Sigmoid colon (tissue), 7 donors: ENCODE measurements around the gene WNK2. TPM values are rescaled to one million over a fixed set of nuclear protein-coding genes. Genes with fewer than 3 reads are reported as not detected.

Experiments used
- DNase-seq: peaks from one replicate; pipeline ENCODE4 v3.0.0-alpha.2; 2019
- H3K27ac ChIP-seq, 4 donors: fragments of 200-600 bp; sonication (generic); one replicate each; pipeline ENCODE4 v1.5.1; 2016 to 2019; ENCODE audit warnings: mild to moderate bottlenecking in 1 of 4
- H3K27me3 ChIP-seq, 3 donors: fragments of 200-600 bp; sonication (generic); one replicate each; pipeline ENCODE4 v1.5.1; 2019; ENCODE audit warnings: mild to moderate bottlenecking in 1 of 3
- H3K36me3 ChIP-seq, 4 donors: fragments of 200-600 bp; sonication (generic); one replicate each; pipeline ENCODE4 v1.5.1; 2016 to 2019
- H3K4me1 ChIP-seq, 4 donors: fragments of 200-600 bp; sonication (generic); one replicate each; pipeline ENCODE4 v1.5.1; 2017 to 2019
- H3K4me3 ChIP-seq, 4 donors: fragments of 200-600 bp; sonication (generic); one replicate each; pipeline ENCODE4 v1.5.1; 2017 to 2019; ENCODE audit warnings: mild to moderate bottlenecking in 2 of 4, moderate library complexity in 1 of 4
- H3K9me3 ChIP-seq, 4 donors: fragments of 200-600 bp in 3 of 4; sonication (generic) in 3 of 4; one replicate each; pipeline versions ENCODE4 v1.5.1 to v1.6.1; 2013 to 2019
- EP300 ChIP-seq, 4 donors: sonication (generic); formaldehyde crosslinking; IDR thresholded peaks; one replicate each; pipeline ENCODE4 v1.6.1; 2017; ENCODE audit warnings: antibody characterized with exemption in 4 of 4
- POLR2A ChIP-seq, 2 donors: fragments of 450-650 bp; IDR thresholded peaks; one replicate each; pipeline ENCODE4 v1.6.1; 2016; ENCODE audit warnings: antibody characterized with exemption in 2 of 2, mild to moderate bottlenecking in 2 of 2, moderate library complexity in 2 of 2
- POLR2AphosphoS5 ChIP-seq, 4 donors: sonication (generic); formaldehyde crosslinking; IDR thresholded peaks; one replicate each; pipeline ENCODE4 v1.6.1; 2017; ENCODE audit warnings: antibody characterized with exemption in 4 of 4
- WGBS, 2 donors: extraction: QIAGEN DNeasy Blood & Tissue Kit; methylation state at CpG; one replicate each; pipeline ENCODE4 v1.1.7; 2013; 5-methylcytosine and 5-hydroxymethylcytosine counted together
- intact Hi-C: fragments of 100-400 bp; cut with DNase I; formaldehyde crosslinking; loops from one replicate; pipeline ENCODE4 v1.15.1; 2023
- polyA plus RNA-seq, 3 donors: library from polyadenylated mRNA; stranded (reverse); fragments of 200-250 nt; gene quantifications; one replicate each; pipeline ENCODE4 v1.2.3, GENCODE V29; 2013
- total RNA-seq, 4 donors: library from RNA; depleted of rRNA; stranded (reverse); fragments of >200 nt; gene quantifications; one replicate each; pipeline ENCODE4 v1.1.0, GENCODE V29; 2016
- TF ChIP-seq, protein P1 (sequence below), 4 experiments: fragments of 450-650 bp in 3 of 4; fragments of 200-600 bp in 1 of 4; IDR thresholded peaks; one replicate each; pipeline ENCODE4 v1.5.1; 2016 to 2019; ENCODE audit warnings: antibody characterized with exemption in 4 of 4, mild to moderate bottlenecking in 3 of 4, moderate library complexity in 2 of 4
- donor health status: healthy with polysubstance abuse.
- donor health status: Bipolar disorder and iron deficiency.
- donor health status: healthy.

The WNK2 gene
- total and polyA plus RNA-seq, 7 donors, result 12.6 to 95.8 (median 20.0) TPM

DNA sequence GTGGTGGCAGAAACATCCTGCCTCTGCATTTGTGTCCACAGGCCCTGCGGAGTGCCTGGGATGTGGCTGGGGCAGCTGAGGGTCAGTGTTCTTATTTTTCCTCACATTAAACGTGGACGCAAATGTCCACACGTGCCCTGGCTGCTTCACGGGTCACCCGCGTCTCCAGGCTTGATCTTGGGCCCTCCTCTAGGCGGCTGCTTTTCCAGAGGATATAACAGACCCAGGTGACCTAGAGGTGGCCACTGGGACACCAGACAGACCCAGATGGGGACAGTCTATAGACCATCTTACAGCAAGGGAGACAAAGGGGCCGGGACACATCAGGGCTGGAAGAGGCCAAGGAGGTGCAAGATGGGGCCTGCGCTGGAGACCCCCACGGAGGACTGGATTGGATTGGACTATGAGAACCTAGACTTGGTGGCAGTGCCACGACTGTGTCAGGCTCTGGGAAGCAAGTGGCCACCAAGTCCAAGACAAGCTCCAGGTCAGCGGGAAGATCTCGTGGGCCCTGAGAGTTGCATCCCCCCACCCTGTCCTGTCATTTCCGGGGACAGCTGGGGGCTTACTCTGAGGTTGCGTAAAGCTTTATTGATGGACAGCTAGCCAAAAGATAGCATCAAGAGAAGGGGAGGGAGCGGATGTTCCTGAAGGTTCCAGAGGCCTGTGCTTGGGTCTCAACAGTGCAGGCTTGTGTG is 6.9 kb downstream of the WNK2 start:
- H3K27ac ChIP-seq, result peak overlapping the region; percentile 81 to 89 (median 84)
- H3K4me1 ChIP-seq, result peaks cover 4 to 74% (median 71%) of the 10 kb centered on the region in 4 donors
- intact Hi-C loops, result no loop called here
- WGBS, 2 donors, result 77 to 92% methylated on average over 17 of the region's 17 CpGs
- H3K36me3 ChIP-seq, result no peaks in the 10 kb centered on the region
- H3K27me3 ChIP-seq, result no peaks in the 10 kb centered on the region
- no peak for DNase-seq
- no peak overlapping the region for H3K4me3 ChIP-seq
- H3K9me3 ChIP-seq, result no peaks in the 10 kb centered on the region
- TF ChIP-seq, protein P1, sequence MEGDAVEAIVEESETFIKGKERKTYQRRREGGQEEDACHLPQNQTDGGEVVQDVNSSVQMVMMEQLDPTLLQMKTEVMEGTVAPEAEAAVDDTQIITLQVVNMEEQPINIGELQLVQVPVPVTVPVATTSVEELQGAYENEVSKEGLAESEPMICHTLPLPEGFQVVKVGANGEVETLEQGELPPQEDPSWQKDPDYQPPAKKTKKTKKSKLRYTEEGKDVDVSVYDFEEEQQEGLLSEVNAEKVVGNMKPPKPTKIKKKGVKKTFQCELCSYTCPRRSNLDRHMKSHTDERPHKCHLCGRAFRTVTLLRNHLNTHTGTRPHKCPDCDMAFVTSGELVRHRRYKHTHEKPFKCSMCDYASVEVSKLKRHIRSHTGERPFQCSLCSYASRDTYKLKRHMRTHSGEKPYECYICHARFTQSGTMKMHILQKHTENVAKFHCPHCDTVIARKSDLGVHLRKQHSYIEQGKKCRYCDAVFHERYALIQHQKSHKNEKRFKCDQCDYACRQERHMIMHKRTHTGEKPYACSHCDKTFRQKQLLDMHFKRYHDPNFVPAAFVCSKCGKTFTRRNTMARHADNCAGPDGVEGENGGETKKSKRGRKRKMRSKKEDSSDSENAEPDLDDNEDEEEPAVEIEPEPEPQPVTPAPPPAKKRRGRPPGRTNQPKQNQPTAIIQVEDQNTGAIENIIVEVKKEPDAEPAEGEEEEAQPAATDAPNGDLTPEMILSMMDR (IDR thresholded peaks at IDR 0.05), result no peak
- TF ChIP-seq POLR2A (IDR thresholded peaks at IDR 0.05) (no peak), POLR2AphosphoS5 (IDR thresholded peaks at IDR 0.05) (no peak), EP300 (IDR thresholded peaks at IDR 0.05) (no peak)

DNA sequence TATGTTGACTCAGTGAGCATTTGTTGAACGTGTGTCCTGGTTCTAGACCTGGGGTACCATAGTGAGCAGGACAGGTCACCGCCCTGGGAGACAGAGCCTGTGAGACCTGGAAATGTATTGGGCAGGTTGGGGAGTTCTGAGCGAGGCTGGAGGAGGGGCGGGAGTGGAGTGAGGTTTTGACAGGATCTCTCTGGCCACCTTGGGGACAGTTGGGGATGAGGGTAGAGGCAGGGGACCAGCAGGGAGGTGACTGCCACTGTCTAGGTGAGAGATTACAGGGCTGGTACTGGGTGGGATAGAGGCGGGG is 7.4 kb downstream of the WNK2 start:
- 75 to 89% methylated on average over 5 of the region's 5 CpGs for WGBS, 2 donors
- peak overlapping the region; percentile 11 to 81 (median 68) for H3K27ac ChIP-seq
- no peaks in the 10 kb centered on the region for H3K9me3 ChIP-seq
- no peaks in the 10 kb centered on the region for H3K36me3 ChIP-seq
- peaks cover 4 to 72% (median 67%) of the 10 kb centered on the region in 4 donors for H3K4me1 ChIP-seq
- intact Hi-C loops, result no loop called here
- H3K4me3 ChIP-seq, result no peak overlapping the region
- TF ChIP-seq EP300 (IDR thresholded peaks at IDR 0.05) (no peak), POLR2A (IDR thresholded peaks at IDR 0.05) (no peak), POLR2AphosphoS5 (IDR thresholded peaks at IDR 0.05) (no peak)
- TF ChIP-seq, protein P1 (IDR thresholded peaks at IDR 0.05), result no peak
- H3K27me3 ChIP-seq, result no peaks in the 10 kb centered on the region
- no peak for DNase-seq

DNA sequence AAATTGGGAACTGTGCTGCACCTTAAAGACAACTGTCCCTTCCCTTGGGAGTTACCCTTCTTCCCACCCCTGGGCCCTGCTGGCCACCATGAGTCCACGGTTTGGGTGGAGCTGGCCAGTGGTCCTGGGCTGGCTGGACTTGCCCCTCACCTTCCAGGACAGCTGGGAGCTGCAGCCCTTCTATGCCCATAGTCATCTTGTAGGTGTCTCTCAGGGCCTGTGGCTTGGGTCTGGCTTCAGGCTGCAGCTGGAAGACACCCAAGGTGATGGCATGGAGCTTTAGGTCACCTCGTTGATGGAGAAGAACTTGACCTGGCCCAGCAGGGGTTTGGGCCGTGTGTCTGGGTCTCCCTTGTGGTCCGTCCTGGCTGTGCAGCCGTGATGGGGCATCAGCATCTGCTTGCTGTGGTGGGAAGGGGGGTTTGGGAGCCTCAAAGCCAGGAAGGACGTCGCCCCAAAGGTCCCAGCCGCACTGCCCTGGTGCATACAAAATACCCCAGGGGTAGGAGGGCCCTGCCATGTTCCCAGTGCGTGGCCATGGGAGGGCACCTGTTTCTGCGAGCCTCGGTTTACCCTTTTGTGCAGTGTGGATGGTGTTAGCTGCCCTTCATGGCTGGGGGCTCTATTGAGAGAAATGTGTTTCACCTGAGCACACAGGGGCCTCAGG is 8.9 kb downstream of the WNK2 start:
- H3K9me3 ChIP-seq, result no peaks in the 10 kb centered on the region
- no peak for DNase-seq
- peak overlapping the region; percentile 44 to 56 (median 48) for H3K27ac ChIP-seq
- H3K36me3 ChIP-seq, result no peaks in the 10 kb centered on the region
- no peak overlapping the region for H3K4me3 ChIP-seq
- H3K4me1 ChIP-seq, result peaks cover 4 to 72% (median 66%) of the 10 kb centered on the region in 4 donors
- 33 to 76% methylated on average over 11 of the region's 11 CpGs for WGBS, 2 donors
- TF ChIP-seq, protein P1 (IDR thresholded peaks at IDR 0.05), result no peak
- no peak for TF ChIP-seq POLR2A (IDR thresholded peaks at IDR 0.05)
- TF ChIP-seq EP300 (IDR thresholded peaks at IDR 0.05), result no peak
- no peak for TF ChIP-seq POLR2AphosphoS5 (IDR thresholded peaks at IDR 0.05)
- H3K27me3 ChIP-seq, result no peaks in the 10 kb centered on the region
- intact Hi-C loops, result no loop called here

DNA sequence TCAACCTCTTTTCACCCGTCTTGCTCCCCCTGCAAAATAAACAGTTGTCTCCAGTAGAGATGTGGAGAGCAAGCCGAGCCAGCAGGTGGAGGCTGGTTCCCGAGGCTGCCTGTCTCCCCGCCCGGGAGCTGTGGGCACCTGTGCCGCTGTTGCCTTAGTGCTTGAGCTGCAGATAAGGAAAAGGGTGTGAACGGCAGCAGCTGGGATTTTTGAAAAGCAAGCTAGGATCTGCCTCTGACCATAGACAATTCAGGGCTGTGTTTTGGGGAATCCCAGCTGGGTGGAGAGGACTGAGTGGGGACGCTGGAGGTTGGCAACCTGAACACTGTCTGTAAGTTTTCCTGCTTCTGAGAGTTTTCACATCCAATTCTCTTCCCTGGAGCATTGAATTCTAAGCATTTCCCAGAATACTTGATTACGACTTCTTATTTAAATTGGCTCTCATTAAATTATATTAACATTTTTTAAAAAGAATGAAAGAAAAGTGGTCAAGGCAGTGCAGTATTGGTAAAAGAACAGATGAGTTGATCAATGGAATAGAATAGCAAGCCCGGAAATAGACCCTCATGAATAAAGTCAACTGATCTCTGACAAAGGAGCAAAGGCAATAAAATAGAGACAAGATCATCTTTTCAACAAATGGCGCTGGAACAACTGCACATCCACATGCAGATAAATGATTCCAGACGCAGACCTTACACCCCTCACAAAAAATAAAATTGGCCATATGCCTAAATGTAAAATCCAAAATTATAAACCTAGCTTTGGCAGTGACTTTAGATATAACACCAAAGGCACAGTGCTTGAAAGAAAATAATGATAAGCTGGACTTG is 9.7 kb downstream of the WNK2 start:
- H3K27me3 ChIP-seq, result no peaks in the 10 kb centered on the region
- no peaks in the 10 kb centered on the region for H3K9me3 ChIP-seq
- H3K4me3 ChIP-seq, result no peak overlapping the region
- H3K27ac ChIP-seq, result peak overlapping the region; percentile 44 to 56 (median 48)
- TF ChIP-seq POLR2AphosphoS5 (IDR thresholded peaks at IDR 0.05) (no peak), EP300 (IDR thresholded peaks at IDR 0.05) (no peak), POLR2A (IDR thresholded peaks at IDR 0.05) (no peak)
- TF ChIP-seq, protein P1 (IDR thresholded peaks at IDR 0.05), result no peak
- 16 to 65% methylated on average over 12 of the region's 12 CpGs for WGBS, 2 donors
- H3K4me1 ChIP-seq, result peaks cover 0 to 72% (median 66%) of the 10 kb centered on the region in 4 donors
- no peaks in the 10 kb centered on the region for H3K36me3 ChIP-seq
- intact Hi-C loops, result no loop called here
- DNase-seq, result no peak
